ENCODE measurements around the gene MAGI2. TPM values are rescaled to one million over a fixed set of nuclear protein-coding genes. Genes with fewer than 3 reads are reported as not detected.

Gene MAGI2
- total RNA-seq, 3 donors from 2014 or later (not counting 1 experiment from before 2014, with no cell fraction given) = 0.09 to 0.48 (median 0.27) TPM

GRCh38 chr7:78803501-78804127, 649.9 kb downstream of the MAGI2 start:
- H3K27me3 ChIP-seq (ENCODE audit: control insufficient read depth, insufficient read depth, low read length) = no peaks in the 10 kb centered on the region
- no peak for ATAC-seq
- H3K4me1 Mint-ChIP-seq = no peaks in the 10 kb centered on the region
- intact Hi-C loops (cut with micrococcal nuclease) = no loop called here
- no peaks in the 10 kb centered on the region for H3K9me3 ChIP-seq (ENCODE audit: control insufficient read depth, insufficient read depth, low read length)
- H3K9me3 Mint-ChIP-seq = peaks cover 3 to 12% of the 10 kb centered on the region in 2 donors
- no peak overlapping the region for H3K27ac Mint-ChIP-seq
- H3K4me3 ChIP-seq (ENCODE audit: low read length) = no peak overlapping the region
- no peaks in the 10 kb centered on the region for H3K36me3 ChIP-seq (ENCODE audit: control insufficient read depth, insufficient read depth, low read length)
- TF ChIP-seq, protein P1, sequence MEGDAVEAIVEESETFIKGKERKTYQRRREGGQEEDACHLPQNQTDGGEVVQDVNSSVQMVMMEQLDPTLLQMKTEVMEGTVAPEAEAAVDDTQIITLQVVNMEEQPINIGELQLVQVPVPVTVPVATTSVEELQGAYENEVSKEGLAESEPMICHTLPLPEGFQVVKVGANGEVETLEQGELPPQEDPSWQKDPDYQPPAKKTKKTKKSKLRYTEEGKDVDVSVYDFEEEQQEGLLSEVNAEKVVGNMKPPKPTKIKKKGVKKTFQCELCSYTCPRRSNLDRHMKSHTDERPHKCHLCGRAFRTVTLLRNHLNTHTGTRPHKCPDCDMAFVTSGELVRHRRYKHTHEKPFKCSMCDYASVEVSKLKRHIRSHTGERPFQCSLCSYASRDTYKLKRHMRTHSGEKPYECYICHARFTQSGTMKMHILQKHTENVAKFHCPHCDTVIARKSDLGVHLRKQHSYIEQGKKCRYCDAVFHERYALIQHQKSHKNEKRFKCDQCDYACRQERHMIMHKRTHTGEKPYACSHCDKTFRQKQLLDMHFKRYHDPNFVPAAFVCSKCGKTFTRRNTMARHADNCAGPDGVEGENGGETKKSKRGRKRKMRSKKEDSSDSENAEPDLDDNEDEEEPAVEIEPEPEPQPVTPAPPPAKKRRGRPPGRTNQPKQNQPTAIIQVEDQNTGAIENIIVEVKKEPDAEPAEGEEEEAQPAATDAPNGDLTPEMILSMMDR (IDR thresholded peaks at IDR 0.05) = no peak
- H3K27ac ChIP-seq (ENCODE audit: low read length) = no peak overlapping the region
- WGBS (ENCODE audit: insufficient coverage) = 83% methylated on average over 1 of the region's 4 CpGs
- H3K4me3 Mint-ChIP-seq = no peak overlapping the region
- H3K36me3 Mint-ChIP-seq = no peaks in the 10 kb centered on the region
- DNase-seq = no peak
- H3K4me1 ChIP-seq (ENCODE audit: control insufficient read depth, insufficient read depth, low read length) = no peaks in the 10 kb centered on the region
- no peaks in the 10 kb centered on the region for H3K27me3 Mint-ChIP-seq (ENCODE audit: low read depth in 2 of 2)

GRCh38 chr7:78794101-78794500, 659.4 kb downstream of the MAGI2 start:
- no peaks in the 10 kb centered on the region for H3K36me3 Mint-ChIP-seq
- WGBS (ENCODE audit: insufficient coverage) = 100% methylated on average over 1 of the region's 2 CpGs

DNA sequence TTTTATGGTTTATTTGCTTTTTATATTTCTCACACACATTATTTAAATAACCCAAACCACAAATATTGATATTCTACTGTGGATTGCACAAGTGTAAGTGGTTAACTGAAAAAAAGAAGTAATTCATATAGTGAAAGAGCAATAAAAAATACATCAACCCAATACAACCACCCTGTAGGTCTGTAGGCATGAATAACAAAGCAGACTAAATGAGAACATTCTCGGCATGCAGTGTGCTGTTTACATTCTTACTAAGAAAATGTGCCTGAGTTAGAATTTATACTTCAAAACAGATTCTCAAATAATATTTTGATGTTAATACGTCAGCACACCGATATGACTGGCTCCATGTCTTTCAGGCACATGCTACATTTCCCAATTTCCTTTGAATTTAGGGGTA, 660.8 kb downstream of the MAGI2 start:
- ATAC-seq (no peak), DNase-seq (no peak)
- no peaks in the 10 kb centered on the region for H3K36me3 Mint-ChIP-seq
- no peak overlapping the region for H3K27ac Mint-ChIP-seq
- Histone ChIP-seq H3K27me3 (ENCODE audit: control insufficient read depth, insufficient read depth, low read length) (no peaks in the 10 kb centered on the region), H3K9me3 (ENCODE audit: control insufficient read depth, insufficient read depth, low read length) (no peaks in the 10 kb centered on the region), H3K4me1 (ENCODE audit: control insufficient read depth, insufficient read depth, low read length) (no peaks in the 10 kb centered on the region), H3K27ac (ENCODE audit: low read length) (no peak overlapping the region), H3K4me3 (ENCODE audit: low read length) (no peak overlapping the region), H3K36me3 (ENCODE audit: control insufficient read depth, insufficient read depth, low read length) (no peaks in the 10 kb centered on the region)
- no peaks in the 10 kb centered on the region for H3K4me1 Mint-ChIP-seq
- intact Hi-C loops (cut with micrococcal nuclease) = no loop called here
- TF ChIP-seq, protein P1 (IDR thresholded peaks at IDR 0.05) = no peak
- WGBS (ENCODE audit: insufficient coverage) = 88% methylated on average over 2 of the region's 3 CpGs
- no peaks in the 10 kb centered on the region for H3K27me3 Mint-ChIP-seq (ENCODE audit: low read depth in 2 of 2)
- no peak overlapping the region for H3K4me3 Mint-ChIP-seq
- peaks cover 9 to 11% of the 10 kb centered on the region in 2 donors for H3K9me3 Mint-ChIP-seq

More at GRCh38 chr7:78794101-78794500, 659.4 kb downstream of the MAGI2 start:
- no peaks in the 10 kb centered on the region for H3K27me3 ChIP-seq (ENCODE audit: control insufficient read depth, insufficient read depth, low read length)
- intact Hi-C loops (cut with micrococcal nuclease) = no loop called here
- Mint-ChIP-seq H3K9me3 (peaks cover 4 to 8% of the 10 kb centered on the region in 2 donors), H3K27me3 (ENCODE audit: low read depth in 2 of 2) (no peaks in the 10 kb centered on the region), H3K4me1 (no peaks in the 10 kb centered on the region), H3K27ac (no peak overlapping the region), H3K4me3 (no peak overlapping the region)
- no peaks in the 10 kb centered on the region for H3K4me1 ChIP-seq (ENCODE audit: control insufficient read depth, insufficient read depth, low read length)
- no peak overlapping the region for H3K4me3 ChIP-seq (ENCODE audit: low read length)
- TF ChIP-seq, protein P1 (IDR thresholded peaks at IDR 0.05) = no peak
- H3K9me3 ChIP-seq (ENCODE audit: control insufficient read depth, insufficient read depth, low read length) = no peaks in the 10 kb centered on the region
- no peaks in the 10 kb centered on the region for H3K36me3 ChIP-seq (ENCODE audit: control insufficient read depth, insufficient read depth, low read length)
- ATAC-seq = no peak
- H3K27ac ChIP-seq (ENCODE audit: low read length) = no peak overlapping the region
- no peak for DNase-seq

GRCh38 chr7:78792006-78792405, 661.5 kb downstream of the MAGI2 start:
- no peak for ATAC-seq
- Mint-ChIP-seq H3K4me1 (no peaks in the 10 kb centered on the region), H3K27me3 (ENCODE audit: low read depth in 2 of 2) (no peaks in the 10 kb centered on the region), H3K9me3 (peaks cover 9 to 12% of the 10 kb centered on the region in 2 donors), H3K4me3 (no peak overlapping the region), H3K36me3 (no peaks in the 10 kb centered on the region), H3K27ac (no peak overlapping the region)
- WGBS (ENCODE audit: insufficient coverage) = 77% methylated on average over 2 of the region's 6 CpGs
- Histone ChIP-seq H3K36me3 (ENCODE audit: control insufficient read depth, insufficient read depth, low read length) (no peaks in the 10 kb centered on the region), H3K9me3 (ENCODE audit: control insufficient read depth, insufficient read depth, low read length) (no peaks in the 10 kb centered on the region), H3K27ac (ENCODE audit: low read length) (no peak overlapping the region), H3K4me1 (ENCODE audit: control insufficient read depth, insufficient read depth, low read length) (no peaks in the 10 kb centered on the region), H3K27me3 (ENCODE audit: control insufficient read depth, insufficient read depth, low read length) (no peaks in the 10 kb centered on the region), H3K4me3 (ENCODE audit: low read length) (no peak overlapping the region)
- TF ChIP-seq, protein P1 (IDR thresholded peaks at IDR 0.05) = no peak
- no peak for DNase-seq
- intact Hi-C loops (cut with micrococcal nuclease) = no loop called here

Data from natural killer cell (primary cell).